Duodenal mucosa (tissue), 2 donors: ENCODE data around the gene TUT7.

ENCODE experiments used
- H3K27ac ChIP-seq: one replicate; pipeline ENCODE4 v1.7.0; 2013; ENCODE audit warnings: low read depth, low read length
- H3K27me3 ChIP-seq, 2 donors: one replicate each; pipeline ENCODE4 v1.7.0; 2013; ENCODE audit warnings: low read length in 2 of 2, control low read depth in 1 of 2; ENCODE audit not compliant: insufficient read depth in 2 of 2, control insufficient read depth in 1 of 2
- H3K36me3 ChIP-seq, 2 donors: one replicate each; pipeline ENCODE4 v1.7.0; 2013; ENCODE audit warnings: low read length in 2 of 2, control low read depth in 1 of 2; ENCODE audit not compliant: insufficient read depth in 2 of 2, control insufficient read depth in 1 of 2
- H3K4me1 ChIP-seq, 2 donors: one replicate each; pipeline ENCODE4 v1.7.0; 2013; ENCODE audit warnings: low read length in 2 of 2, control low read depth in 1 of 2; ENCODE audit not compliant: insufficient read depth in 2 of 2, control insufficient read depth in 1 of 2
- H3K4me3 ChIP-seq, 2 donors: one replicate each; pipeline ENCODE4 v1.7.0; 2013; ENCODE audit warnings: low read length in 2 of 2, low read depth in 1 of 2
- H3K9ac ChIP-seq, 2 donors: one replicate each; pipeline ENCODE4 v1.7.0; 2013; ENCODE audit warnings: low read length in 2 of 2, low read depth in 1 of 2
- H3K9me3 ChIP-seq, 2 donors: one replicate each; pipeline ENCODE4 v1.7.0; 2013; ENCODE audit warnings: low read length in 2 of 2, control low read depth in 1 of 2; ENCODE audit not compliant: control insufficient read depth in 1 of 2

Gene TUT7

DNA sequence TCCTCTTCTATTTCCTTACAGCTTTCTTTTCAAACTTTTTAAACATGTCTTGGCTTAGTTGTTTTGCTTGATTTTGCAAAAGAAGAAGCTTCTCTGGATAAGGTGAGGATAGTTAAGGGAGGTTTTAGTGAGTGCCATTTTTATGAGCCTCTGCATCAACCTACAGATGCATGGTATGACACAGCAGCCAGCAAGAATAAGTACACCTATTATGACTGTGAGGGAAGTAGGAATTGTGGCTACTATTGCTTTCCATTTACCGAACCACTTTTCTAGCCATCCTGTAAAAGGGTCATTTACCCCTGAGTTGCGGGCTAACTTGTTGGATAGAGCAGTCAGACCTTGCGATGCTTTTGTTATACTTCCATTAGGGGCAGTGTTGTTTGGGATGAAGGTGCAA lies 7.0 kb upstream of the TUT7 start:
- no peaks in the 10 kb centered on the region for H3K36me3 ChIP-seq
- peaks cover 0 to 3% of the 10 kb centered on the region in 2 donors for H3K9me3 ChIP-seq
- H3K4me3 ChIP-seq = no peak overlapping the region
- H3K9ac ChIP-seq = no peak overlapping the region
- no peaks in the 10 kb centered on the region for H3K4me1 ChIP-seq
- no peak overlapping the region for H3K27ac ChIP-seq
- H3K27me3 ChIP-seq = no peaks in the 10 kb centered on the region

DNA sequence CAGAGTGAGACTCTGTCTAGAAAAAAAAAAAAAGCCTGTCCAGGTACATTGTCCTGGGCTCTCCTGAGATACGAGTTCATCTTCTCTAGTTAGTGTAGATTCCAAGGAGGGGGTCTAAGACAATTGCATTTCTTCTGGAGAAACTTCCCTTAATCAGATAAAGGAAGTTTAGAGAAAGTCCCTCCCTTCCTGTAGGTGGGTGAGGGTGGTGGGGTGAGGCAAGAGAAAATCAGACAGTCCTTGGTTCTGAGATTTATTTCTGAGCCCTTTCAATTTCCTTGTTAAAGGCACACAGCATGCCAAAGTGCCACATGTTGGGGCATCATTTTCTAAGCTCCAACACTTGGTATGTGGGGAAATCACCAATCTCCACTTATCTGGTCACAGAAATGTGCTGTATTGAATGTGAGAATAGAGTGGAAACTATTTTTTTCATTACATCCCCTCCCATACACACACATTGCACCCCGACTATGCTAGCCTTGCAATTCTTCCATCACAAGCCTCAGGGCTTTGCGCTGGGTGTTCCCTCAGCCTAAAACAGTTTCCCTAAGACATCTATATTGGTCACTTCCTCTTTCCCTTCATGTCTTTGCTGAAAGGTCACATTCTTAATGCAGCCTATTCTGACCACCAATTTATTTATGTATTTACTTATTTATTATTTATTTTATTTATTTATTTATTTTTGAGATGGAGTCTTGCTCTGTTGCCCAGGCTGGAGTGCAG lies 5.1 kb upstream of the TUT7 start:
- Histone ChIP-seq H3K9ac (no peak overlapping the region), H3K36me3 (no peaks in the 10 kb centered on the region), H3K27me3 (no peaks in the 10 kb centered on the region), H3K27ac (no peak overlapping the region), H3K4me3 (no peak overlapping the region), H3K4me1 (peaks cover 0 to 6% of the 10 kb centered on the region in 2 donors), H3K9me3 (no peaks in the 10 kb centered on the region)

DNA sequence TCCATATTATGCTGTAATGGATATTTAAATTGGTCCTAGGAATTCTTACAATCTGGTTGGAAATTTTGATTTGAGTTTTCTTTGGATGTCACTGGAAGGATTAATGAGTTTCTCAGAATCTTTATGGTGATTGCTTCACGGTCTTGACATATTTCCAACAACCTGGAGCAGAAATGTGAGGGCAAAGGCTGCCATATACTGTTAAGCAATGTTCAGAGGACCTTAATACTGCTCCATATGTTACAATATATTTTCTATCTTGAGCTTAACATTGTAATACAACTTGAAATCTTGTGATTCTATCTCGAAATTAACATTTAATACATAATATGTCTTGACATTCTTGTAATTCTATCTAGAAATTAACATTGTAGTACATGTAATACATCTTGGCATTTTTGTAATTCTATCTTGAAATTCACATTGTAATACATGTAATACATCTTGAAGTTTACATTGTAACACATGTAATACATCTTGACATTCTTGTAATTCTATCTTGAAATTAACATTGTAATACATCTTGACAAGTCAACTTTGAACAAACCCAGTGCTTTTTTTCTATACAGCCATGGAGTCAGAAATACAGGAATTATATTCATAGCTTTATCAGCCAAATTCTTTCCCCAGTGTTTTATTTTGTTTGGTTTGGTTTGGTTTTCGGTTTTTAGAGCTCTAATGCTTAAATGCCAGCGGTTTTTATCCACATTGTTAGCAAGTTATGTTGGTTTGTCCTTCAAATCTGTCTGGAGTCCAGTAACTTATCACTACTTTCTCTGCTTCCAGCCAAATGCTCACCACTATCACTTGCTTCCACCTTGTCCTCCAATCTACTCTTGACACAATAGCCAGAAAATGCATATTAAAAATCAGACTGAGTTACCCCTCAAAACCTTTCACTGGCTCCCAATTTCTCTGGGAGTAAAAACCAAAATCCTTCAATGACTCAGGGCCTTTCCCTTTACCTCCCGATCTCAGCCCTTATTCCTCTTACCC lies 3.0 kb upstream of the TUT7 start:
- no peaks in the 10 kb centered on the region for H3K9me3 ChIP-seq
- H3K36me3 ChIP-seq = no peaks in the 10 kb centered on the region
- H3K27ac ChIP-seq = no peak overlapping the region

DNA sequence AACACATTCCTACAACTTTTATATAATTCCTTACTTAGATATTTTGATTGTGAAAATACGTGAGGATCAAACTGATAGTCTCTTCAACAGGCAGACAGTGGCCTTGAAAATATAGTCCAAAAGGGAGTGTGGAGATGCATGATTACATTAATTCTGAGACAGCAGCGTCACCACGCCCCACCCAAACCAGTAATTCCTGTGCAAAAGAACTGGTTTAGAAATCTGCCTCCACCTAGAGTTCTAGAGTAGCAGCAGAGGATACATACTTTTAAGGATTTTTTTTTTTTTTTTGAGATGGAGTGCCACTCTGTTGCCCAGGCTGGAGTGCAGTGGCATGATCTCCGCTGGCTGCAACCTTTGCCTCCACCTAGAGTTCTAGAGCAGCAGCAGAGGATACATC lies 1.6 kb upstream of the TUT7 start:
- peaks cover 16 to 25% of the 10 kb centered on the region in 2 donors for H3K4me1 ChIP-seq
- no peaks in the 10 kb centered on the region for H3K9me3 ChIP-seq
- no peaks in the 10 kb centered on the region for H3K27me3 ChIP-seq
- no peaks in the 10 kb centered on the region for H3K36me3 ChIP-seq
- H3K9ac ChIP-seq = no peak overlapping the region
- no peak overlapping the region for H3K4me3 ChIP-seq
- no peak overlapping the region for H3K27ac ChIP-seq

More for the DNA sequence above, 3.0 kb upstream of the TUT7 start:
- H3K4me1 ChIP-seq = peaks cover 9 to 16% of the 10 kb centered on the region in 2 donors
- no peak overlapping the region for H3K4me3 ChIP-seq
- H3K27me3 ChIP-seq = no peaks in the 10 kb centered on the region
- no peak overlapping the region for H3K9ac ChIP-seq

DNA sequence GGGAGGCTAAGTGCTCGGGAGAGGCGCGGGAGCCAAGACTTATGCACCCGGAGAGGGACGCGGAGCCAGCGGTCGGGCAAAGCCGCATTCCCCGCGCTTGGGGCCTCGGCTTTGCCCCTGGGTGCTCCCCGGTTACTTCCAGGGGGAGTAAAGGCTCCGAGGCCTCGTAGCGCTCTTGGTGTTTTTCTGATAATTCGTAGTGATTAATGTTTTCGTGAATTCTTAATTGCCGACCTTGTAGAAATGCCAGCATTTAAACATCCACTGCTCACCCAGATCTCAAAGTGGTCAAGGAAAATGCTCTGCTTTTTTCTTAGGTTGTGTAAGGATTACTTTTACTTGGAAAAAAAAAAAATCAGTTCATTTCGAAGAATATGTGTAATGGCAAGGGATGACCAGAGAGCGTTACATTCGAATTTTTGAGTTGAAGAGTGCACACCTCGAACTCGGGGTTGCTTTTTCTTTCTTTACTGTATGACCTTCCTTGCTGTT lies 654 bp upstream of the TUT7 start:
- H3K36me3 ChIP-seq = no peaks in the 10 kb centered on the region
- peaks cover 16 to 28% of the 10 kb centered on the region in 2 donors for H3K4me1 ChIP-seq
- H3K4me3 ChIP-seq = peak overlapping the region; percentile 78 to 93
- no peaks in the 10 kb centered on the region for H3K27me3 ChIP-seq
- H3K9me3 ChIP-seq = no peaks in the 10 kb centered on the region
- H3K27ac ChIP-seq = peak overlapping the region; percentile 89
- peak overlapping the region; percentile 74 to 85 for H3K9ac ChIP-seq

GRCh38 chr9:86353655-86354010 lies 577 bp downstream of the TUT7 start:
- Histone ChIP-seq H3K27me3 (no peaks in the 10 kb centered on the region), H3K27ac (peak overlapping the region; percentile 89), H3K4me3 (peak overlapping the region; percentile 93 to 96), H3K9ac (peak overlapping the region; percentile 85 to 95), H3K4me1 (peaks cover 25 to 35% of the 10 kb centered on the region in 2 donors), H3K9me3 (no peaks in the 10 kb centered on the region), H3K36me3 (peaks cover 0 to 4% of the 10 kb centered on the region in 2 donors)

- H3K27me3 ChIP-seq = no peaks in the 10 kb centered on the region
- no peaks in the 10 kb centered on the region for H3K9me3 ChIP-seq
- H3K36me3 ChIP-seq = peaks cover 3 to 4% of the 10 kb centered on the region in 2 donors
- H3K9ac ChIP-seq = peak overlapping the region; percentile 85 to 95
- peak overlapping the region; percentile 11 for H3K27ac ChIP-seq
- H3K4me1 ChIP-seq = peaks cover 32 to 39% of the 10 kb centered on the region in 2 donors
- H3K4me3 ChIP-seq = peak overlapping the region; percentile 93 to 96
Observed at GRCh38 chr9:86352440-86353077, 1.7 kb downstream of the TUT7 start.

- H3K4me1 ChIP-seq = peaks cover 32 to 39% of the 10 kb centered on the region in 2 donors
- peak overlapping the region; percentile 93 to 96 for H3K4me3 ChIP-seq
- peak overlapping the region in 1 of 2 donors; percentile 85 for H3K9ac ChIP-seq
Observed at GRCh38 chr9:86351880-86352279, 2.3 kb downstream of the TUT7 start.

DNA sequence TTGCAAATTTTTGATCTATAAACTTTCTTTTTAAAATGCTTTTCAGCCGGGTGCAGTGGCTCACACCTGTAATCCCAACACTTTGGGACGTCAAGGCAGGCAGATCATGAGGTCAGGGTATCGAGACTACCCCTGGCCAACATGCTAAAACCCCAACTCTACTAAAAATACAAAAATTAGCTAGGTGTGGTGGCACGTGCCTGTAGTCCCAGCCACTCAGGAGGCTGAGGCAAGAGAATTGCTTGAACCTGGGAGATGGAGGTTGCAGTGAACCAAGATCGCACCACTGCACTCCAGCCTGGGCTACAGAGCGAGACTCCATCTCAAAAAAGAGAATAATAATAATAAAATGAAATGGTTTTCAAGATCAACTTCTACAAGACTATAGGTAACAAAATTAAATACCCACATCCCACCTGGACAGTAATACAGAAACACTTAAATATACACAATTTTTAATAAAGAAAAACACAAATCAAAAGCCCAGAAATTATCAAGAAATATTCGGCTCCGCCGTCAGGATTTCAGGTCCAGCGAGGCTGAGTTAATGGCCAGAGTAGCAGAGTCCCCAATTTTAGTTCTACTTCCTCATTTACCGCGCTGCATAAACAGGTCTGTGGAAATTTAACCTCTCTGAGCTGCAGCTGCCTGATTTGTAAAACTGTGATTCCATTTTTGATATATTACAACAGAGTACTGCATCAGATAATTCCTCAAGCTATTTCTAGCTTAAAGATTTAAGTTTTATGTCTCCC lies 4.0 kb downstream of the TUT7 start:
- peak overlapping the region; percentile 43 to 96 for H3K4me3 ChIP-seq
- H3K27ac ChIP-seq = no peak overlapping the region
- H3K36me3 ChIP-seq = peaks cover 15 to 16% of the 10 kb centered on the region in 2 donors
- H3K27me3 ChIP-seq = no peaks in the 10 kb centered on the region
- H3K9me3 ChIP-seq = no peaks in the 10 kb centered on the region
- H3K4me1 ChIP-seq = peaks cover 32 to 39% of the 10 kb centered on the region in 2 donors
- H3K9ac ChIP-seq = no peak overlapping the region

More at GRCh38 chr9:86351880-86352279, 2.3 kb downstream of the TUT7 start:
- Histone ChIP-seq H3K27ac (no peak overlapping the region), H3K36me3 (peaks cover 3 to 4% of the 10 kb centered on the region in 2 donors), H3K9me3 (no peaks in the 10 kb centered on the region), H3K27me3 (no peaks in the 10 kb centered on the region)
